ENCODE measurements around the gene IL1R2. TPM values are rescaled to one million over a fixed set of nuclear protein-coding genes. Genes with fewer than 3 reads are reported as not detected.

IL1R2 gene
- total and polyA plus RNA-seq, 2 of the 13 experiments (the other 11 are each of a cell fraction or from before 2014, with no cell fraction given) = 3.6 to 7.3 TPM

- TF ChIP-seq TEAD2 (CRISPR knock-in tag; IDR thresholded peaks at IDR 0.05) (no peak), ZNF34 (CRISPR knock-in tag; IDR thresholded peaks at IDR 0.05; ENCODE audit: borderline replicate concordance) (no peak), ZNF678 (CRISPR knock-in tag; IDR thresholded peaks at IDR 0.05) (no peak), ZSCAN12 (CRISPR knock-in tag; IDR thresholded peaks at IDR 0.05) (no peak), SATB2 (CRISPR knock-in tag; IDR thresholded peaks at IDR 0.05) (no peak), ZNF337 (CRISPR knock-in tag; IDR thresholded peaks at IDR 0.05; ENCODE audit: borderline replicate concordance, low read depth) (no peak), ZNF10 (CRISPR knock-in tag; IDR thresholded peaks at IDR 0.05; ENCODE audit: borderline replicate concordance, low read depth) (no peak), CAMTA2 (CRISPR knock-in tag; IDR thresholded peaks at IDR 0.05; ENCODE audit: borderline replicate concordance) (no peak), NKX3-1 (CRISPR knock-in tag; IDR thresholded peaks at IDR 0.05) (no peak), ZNF674 (CRISPR knock-in tag; IDR thresholded peaks at IDR 0.05; ENCODE audit: low read depth) (no peak), ZBTB46 (CRISPR knock-in tag; IDR thresholded peaks at IDR 0.05; ENCODE audit: borderline replicate concordance) (no peak), ZNF589 (CRISPR knock-in tag; conservative IDR thresholded peaks at IDR 0.05) (no peak), HNF4A (CRISPR knock-in tag; IDR thresholded peaks at IDR 0.05) (peak; percentile 45), HMGXB4 (CRISPR knock-in tag; IDR thresholded peaks at IDR 0.05; ENCODE audit: borderline replicate concordance in 1 of 2, low read depth in 1 of 2) (peak in 1 of 2 experiments; percentile 25; a peak in 2 of 4 replicates), MAFF (IDR thresholded peaks at IDR 0.05; ENCODE audit: low read depth, low read length) (no peak), SRSF1 (optimal IDR thresholded peaks at IDR 0.05; ENCODE audit: low read depth, low read length) (no peak), HHEX (CRISPR knock-in tag; IDR thresholded peaks at IDR 0.05) (no peak), THAP11 (CRISPR knock-in tag; IDR thresholded peaks at IDR 0.05) (no peak), ZNF775 (CRISPR knock-in tag; IDR thresholded peaks at IDR 0.05; ENCODE audit: borderline replicate concordance) (0 out of 2 replicates have a peak, but pooled peaks have one; percentile 46), ZFP36L2 (CRISPR knock-in tag; IDR thresholded peaks at IDR 0.05) (no peak), ZNF282 (IDR thresholded peaks at IDR 0.05; ENCODE audit: partially characterized antibody) (no peak)
- TF ChIP-seq, protein P1, sequence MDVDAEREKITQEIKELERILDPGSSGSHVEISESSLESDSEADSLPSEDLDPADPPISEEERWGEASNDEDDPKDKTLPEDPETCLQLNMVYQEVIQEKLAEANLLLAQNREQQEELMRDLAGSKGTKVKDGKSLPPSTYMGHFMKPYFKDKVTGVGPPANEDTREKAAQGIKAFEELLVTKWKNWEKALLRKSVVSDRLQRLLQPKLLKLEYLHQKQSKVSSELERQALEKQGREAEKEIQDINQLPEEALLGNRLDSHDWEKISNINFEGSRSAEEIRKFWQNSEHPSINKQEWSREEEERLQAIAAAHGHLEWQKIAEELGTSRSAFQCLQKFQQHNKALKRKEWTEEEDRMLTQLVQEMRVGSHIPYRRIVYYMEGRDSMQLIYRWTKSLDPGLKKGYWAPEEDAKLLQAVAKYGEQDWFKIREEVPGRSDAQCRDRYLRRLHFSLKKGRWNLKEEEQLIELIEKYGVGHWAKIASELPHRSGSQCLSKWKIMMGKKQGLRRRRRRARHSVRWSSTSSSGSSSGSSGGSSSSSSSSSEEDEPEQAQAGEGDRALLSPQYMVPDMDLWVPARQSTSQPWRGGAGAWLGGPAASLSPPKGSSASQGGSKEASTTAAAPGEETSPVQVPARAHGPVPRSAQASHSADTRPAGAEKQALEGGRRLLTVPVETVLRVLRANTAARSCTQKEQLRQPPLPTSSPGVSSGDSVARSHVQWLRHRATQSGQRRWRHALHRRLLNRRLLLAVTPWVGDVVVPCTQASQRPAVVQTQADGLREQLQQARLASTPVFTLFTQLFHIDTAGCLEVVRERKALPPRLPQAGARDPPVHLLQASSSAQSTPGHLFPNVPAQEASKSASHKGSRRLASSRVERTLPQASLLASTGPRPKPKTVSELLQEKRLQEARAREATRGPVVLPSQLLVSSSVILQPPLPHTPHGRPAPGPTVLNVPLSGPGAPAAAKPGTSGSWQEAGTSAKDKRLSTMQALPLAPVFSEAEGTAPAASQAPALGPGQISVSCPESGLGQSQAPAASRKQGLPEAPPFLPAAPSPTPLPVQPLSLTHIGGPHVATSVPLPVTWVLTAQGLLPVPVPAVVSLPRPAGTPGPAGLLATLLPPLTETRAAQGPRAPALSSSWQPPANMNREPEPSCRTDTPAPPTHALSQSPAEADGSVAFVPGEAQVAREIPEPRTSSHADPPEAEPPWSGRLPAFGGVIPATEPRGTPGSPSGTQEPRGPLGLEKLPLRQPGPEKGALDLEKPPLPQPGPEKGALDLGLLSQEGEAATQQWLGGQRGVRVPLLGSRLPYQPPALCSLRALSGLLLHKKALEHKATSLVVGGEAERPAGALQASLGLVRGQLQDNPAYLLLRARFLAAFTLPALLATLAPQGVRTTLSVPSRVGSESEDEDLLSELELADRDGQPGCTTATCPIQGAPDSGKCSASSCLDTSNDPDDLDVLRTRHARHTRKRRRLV (CRISPR knock-in tag; IDR thresholded peaks at IDR 0.05) = no peak
Measured at GRCh38 chr2:101998896-101999789, 7.4 kb downstream of the IL1R2 start (continued).
